ENCODE results near the gene ADSS1. TPM values are rescaled to one million over a fixed set of nuclear protein-coding genes. Genes with fewer than 3 reads are reported as not detected.

ADSS1 gene
- total RNA-seq, 1 experiment from 2014 or later, result 0.34 TPM

- Histone ChIP-seq H3K27ac (no peak overlapping the region), H3K36me3 (peaks cover 66% of the 10 kb centered on the region), H3K4me3 (no peak overlapping the region), H3K4me1 (replicated peaks) (no peaks in the 10 kb centered on the region), H3K9me3 (replicated peaks) (no peaks in the 10 kb centered on the region), H3K27me3 (replicated peaks) (no peaks in the 10 kb centered on the region)
- no peak for DNase-seq (ENCODE audit: low read depth in 1 of 2, low spot score in 2 of 2)
Observed at GRCh38 chr14:104776961-104777807, 53.2 kb downstream of the ADSS1 start.

- no peak overlapping the region for H3K4me3 ChIP-seq
- no peaks in the 10 kb centered on the region for H3K9me3 ChIP-seq (replicated peaks)
- H3K27ac ChIP-seq, result no peak overlapping the region
- H3K27me3 ChIP-seq (replicated peaks), result no peaks in the 10 kb centered on the region
- no peak for DNase-seq (ENCODE audit: low read depth in 1 of 2, low spot score in 2 of 2)
- H3K4me1 ChIP-seq (replicated peaks), result no peaks in the 10 kb centered on the region
- H3K36me3 ChIP-seq, result peaks cover 62% of the 10 kb centered on the region
Observed at GRCh38 chr14:104777808-104778249, 53.8 kb downstream of the ADSS1 start.

GRCh38 chr14:104778694-104779331 lies 54.8 kb downstream of the ADSS1 start:
- H3K27ac ChIP-seq, result no peak overlapping the region
- no peaks in the 10 kb centered on the region for H3K9me3 ChIP-seq (replicated peaks)
- no peak for DNase-seq (ENCODE audit: low read depth in 1 of 2, low spot score in 2 of 2)
- peaks cover 60% of the 10 kb centered on the region for H3K36me3 ChIP-seq
- no peaks in the 10 kb centered on the region for H3K4me1 ChIP-seq (replicated peaks)
- H3K27me3 ChIP-seq (replicated peaks), result no peaks in the 10 kb centered on the region
- no peak overlapping the region for H3K4me3 ChIP-seq

- Histone ChIP-seq H3K27me3 (replicated peaks) (no peaks in the 10 kb centered on the region), H3K4me1 (replicated peaks) (no peaks in the 10 kb centered on the region), H3K36me3 (peaks cover 62% of the 10 kb centered on the region), H3K9me3 (replicated peaks) (no peaks in the 10 kb centered on the region), H3K4me3 (no peak overlapping the region), H3K27ac (no peak overlapping the region)
- DNase-seq (ENCODE audit: low read depth in 1 of 2, low spot score in 2 of 2), result no peak
Observed at GRCh38 chr14:104779776-104780512, 55.9 kb downstream of the ADSS1 start.

- H3K27ac ChIP-seq, result no peak overlapping the region
- H3K9me3 ChIP-seq (replicated peaks), result no peaks in the 10 kb centered on the region
Observed at GRCh38 chr14:104780513-104781030, 56.5 kb downstream of the ADSS1 start.

GRCh38 chr14:104781271-104782077 lies 57.4 kb downstream of the ADSS1 start:
- DNase-seq (ENCODE audit: low read depth in 1 of 2, low spot score in 2 of 2), result no peak
- Histone ChIP-seq H3K36me3 (peaks cover 55% of the 10 kb centered on the region), H3K4me3 (no peak overlapping the region), H3K27ac (no peak overlapping the region), H3K4me1 (replicated peaks) (no peaks in the 10 kb centered on the region), H3K9me3 (replicated peaks) (no peaks in the 10 kb centered on the region), H3K27me3 (replicated peaks) (no peaks in the 10 kb centered on the region)

More at GRCh38 chr14:104780513-104781030, 56.5 kb downstream of the ADSS1 start:
- no peaks in the 10 kb centered on the region for H3K4me1 ChIP-seq (replicated peaks)
- H3K27me3 ChIP-seq (replicated peaks), result no peaks in the 10 kb centered on the region
- no peak overlapping the region for H3K4me3 ChIP-seq
- DNase-seq (ENCODE audit: low read depth in 1 of 2, low spot score in 2 of 2), result no peak
- H3K36me3 ChIP-seq, result peaks cover 60% of the 10 kb centered on the region

GRCh38 chr14:104782086-104782807 lies 58.2 kb downstream of the ADSS1 start:
- peaks cover 54% of the 10 kb centered on the region for H3K36me3 ChIP-seq
- H3K27me3 ChIP-seq (replicated peaks), result no peaks in the 10 kb centered on the region
- no peak for DNase-seq (ENCODE audit: low read depth in 1 of 2, low spot score in 2 of 2)
- no peaks in the 10 kb centered on the region for H3K4me1 ChIP-seq (replicated peaks)
- H3K27ac ChIP-seq, result no peak overlapping the region
- H3K9me3 ChIP-seq (replicated peaks), result no peaks in the 10 kb centered on the region
- no peak overlapping the region for H3K4me3 ChIP-seq

- peaks cover 55% of the 10 kb centered on the region for H3K36me3 ChIP-seq
Observed at GRCh38 chr14:104782808-104783139, 58.7 kb downstream of the ADSS1 start.

GRCh38 chr14:104783484-104784217 lies 59.6 kb downstream of the ADSS1 start:
- H3K9me3 ChIP-seq (replicated peaks), result no peaks in the 10 kb centered on the region
- H3K27ac ChIP-seq, result no peak overlapping the region
- peaks cover 64% of the 10 kb centered on the region for H3K36me3 ChIP-seq
- H3K4me3 ChIP-seq, result no peak overlapping the region
- H3K27me3 ChIP-seq (replicated peaks), result no peaks in the 10 kb centered on the region
- no peak for DNase-seq (ENCODE audit: low read depth in 1 of 2, low spot score in 2 of 2)
- H3K4me1 ChIP-seq (replicated peaks), result no peaks in the 10 kb centered on the region

More at GRCh38 chr14:104782808-104783139, 58.7 kb downstream of the ADSS1 start:
- no peaks in the 10 kb centered on the region for H3K9me3 ChIP-seq (replicated peaks)
- no peak overlapping the region for H3K4me3 ChIP-seq
- H3K4me1 ChIP-seq (replicated peaks), result no peaks in the 10 kb centered on the region
- H3K27ac ChIP-seq, result no peak overlapping the region
- DNase-seq (ENCODE audit: low read depth in 1 of 2, low spot score in 2 of 2), result no peak
- no peaks in the 10 kb centered on the region for H3K27me3 ChIP-seq (replicated peaks)

GRCh38 chr14:104784218-104784568 lies 60.2 kb downstream of the ADSS1 start:
- no peaks in the 10 kb centered on the region for H3K9me3 ChIP-seq (replicated peaks)
- no peak overlapping the region for H3K27ac ChIP-seq
- no peak overlapping the region for H3K4me3 ChIP-seq
- H3K4me1 ChIP-seq (replicated peaks), result no peaks in the 10 kb centered on the region
- H3K36me3 ChIP-seq, result peaks cover 65% of the 10 kb centered on the region
- DNase-seq (ENCODE audit: low read depth in 1 of 2, low spot score in 2 of 2), result no peak
- no peaks in the 10 kb centered on the region for H3K27me3 ChIP-seq (replicated peaks)

GRCh38 chr14:104784846-104785707 lies 61.0 kb downstream of the ADSS1 start:
- Histone ChIP-seq H3K4me1 (replicated peaks) (no peaks in the 10 kb centered on the region), H3K27me3 (replicated peaks) (no peaks in the 10 kb centered on the region), H3K36me3 (peaks cover 68% of the 10 kb centered on the region), H3K9me3 (replicated peaks) (no peaks in the 10 kb centered on the region), H3K4me3 (no peak overlapping the region), H3K27ac (no peak overlapping the region)
- no peak for DNase-seq (ENCODE audit: low read depth in 1 of 2, low spot score in 2 of 2)
